Smooth muscle cell (in vitro differentiated cells): ENCODE results near the gene ZNF69. TPM values are rescaled to one million over a fixed set of nuclear protein-coding genes. Genes with fewer than 3 reads are reported as not detected.
"Not testable (repeated sequence)": the region's sequence is repeated elsewhere in the genome, so short reads cannot be mapped to it uniquely, and the experiment has no call there.

Source experiments
- DNase-seq: peaks from one replicate; lab custom pipeline; 2025; ENCODE audit not compliant: unreplicated experiment; lab: John Stamatoyannopoulos, UW
- H2AFZ ChIP-seq: fragments of 200-600 bp; sonication (generic); 2 replicates; pipeline ENCODE4 v1.6.0; 2016; ENCODE audit warnings: antibody characterized with exemption, low read depth, mild to moderate bottlenecking
- H3F3A ChIP-seq: fragments of 200-600 bp; sonication (generic); 2 replicates; pipeline ENCODE4 v1.6.0; 2017; ENCODE audit warnings: antibody characterized with exemption, low read depth
- H3K27ac ChIP-seq: fragments of 200-600 bp; sonication (generic); 2 replicates; pipeline ENCODE4 v1.5.1; 2016; ENCODE audit warnings: low read depth, mild to moderate bottlenecking
- H3K27me3 ChIP-seq: fragments of 200-600 bp; sonication (generic); 2 replicates; pipeline ENCODE4 v1.6.1; 2016; ENCODE audit warnings: low read depth, mild to moderate bottlenecking
- H3K36me3 ChIP-seq: fragments of 200-600 bp; sonication (generic); 2 replicates; pipeline ENCODE4 v1.5.1; 2016; ENCODE audit warnings: low read depth
- H3K4me1 ChIP-seq: fragments of 200-600 bp; sonication (generic); 2 replicates; pipeline ENCODE4 v1.5.1; 2016; ENCODE audit warnings: low read depth
- H3K4me2 ChIP-seq: fragments of 200-600 bp; sonication (generic); 2 replicates; pipeline ENCODE4 v1.6.0; 2016; ENCODE audit warnings: mild to moderate bottlenecking
- H3K4me3 ChIP-seq: fragments of 200-600 bp; sonication (generic); 2 replicates; pipeline ENCODE4 v1.5.1; 2016; ENCODE audit warnings: mild to moderate bottlenecking
- H3K79me2 ChIP-seq: fragments of 200-600 bp; sonication (generic); 2 replicates; pipeline ENCODE4 v1.6.0; 2016; ENCODE audit warnings: low read depth, mild to moderate bottlenecking
- H3K9ac ChIP-seq: fragments of 200-600 bp; sonication (generic); 2 replicates; pipeline ENCODE4 v1.6.0; 2016; ENCODE audit warnings: low read depth
- H3K9me3 ChIP-seq: fragments of 200-600 bp; sonication (generic); replicated peaks from 2 replicates; pipeline ENCODE4 v1.5.1; 2016; ENCODE audit warnings: low read depth
- H4K20me1 ChIP-seq: fragments of 200-600 bp; sonication (generic); 2 replicates; pipeline ENCODE4 v1.6.0; 2016; ENCODE audit warnings: low read depth
- CTCF ChIP-seq: fragments of 200-600 bp; sonication (generic); IDR thresholded peaks from 2 replicates; pipeline ENCODE4 v1.5.1; 2017; ENCODE audit warnings: borderline replicate concordance, mild to moderate bottlenecking, antibody characterized with exemption; ENCODE audit not compliant: insufficient read depth, poor library complexity, severe bottlenecking
- WGBS: methylation state at CpG from one replicate; pipeline ENCODE4 v1.1.7; 2016; ENCODE audit warnings: low lambda C conversion rate; 5-methylcytosine and 5-hydroxymethylcytosine counted together
- polyA plus RNA-seq: library from polyadenylated mRNA; unstranded; fragments of >200 nt; fragmentation: Nextera tagmentation; extraction: Ambion mirVana; gene quantifications from 2 replicates; pipeline ENCODE4 v1.2.1, GENCODE V29; 2016
- total RNA-seq: library from RNA; depleted of rRNA; stranded (reverse); fragments of >200 nt; gene quantifications from 2 replicates; pipeline ENCODE4 v1.2.3, GENCODE V29; 2014

ZNF69 gene
- total and polyA plus RNA-seq, 2 experiments from 2014 or later, result 4.6 to 8.8 TPM

DNA sequence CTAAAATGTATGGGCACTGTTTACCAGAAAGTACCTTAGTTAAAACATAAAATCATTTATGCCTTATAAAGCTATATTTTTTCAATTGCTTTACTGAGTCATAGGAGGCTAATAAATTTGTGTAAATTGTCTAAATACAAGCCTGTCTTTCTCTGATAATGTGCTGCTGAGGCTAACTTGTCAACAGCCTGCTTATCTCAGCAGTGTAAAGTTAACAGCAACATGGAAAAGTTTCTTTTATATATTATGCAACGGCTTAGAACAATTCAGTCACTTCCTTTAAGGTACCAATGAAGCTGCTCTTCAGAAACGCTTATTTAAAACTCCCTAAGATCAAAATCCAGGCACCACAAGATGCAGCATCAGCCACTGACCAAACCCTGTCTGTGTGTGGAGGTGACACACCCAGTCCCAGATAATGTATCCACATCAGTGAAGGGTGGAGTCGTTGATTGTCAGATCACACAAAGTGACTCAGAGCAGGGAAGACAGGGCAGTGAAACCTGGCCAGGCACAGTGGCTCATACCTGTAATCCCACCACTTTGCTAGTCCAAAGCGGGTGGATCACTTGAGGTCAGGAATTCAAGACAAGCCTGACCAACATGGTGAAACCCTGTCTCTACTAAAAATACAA, 27.0 kb downstream of the ZNF69 start:
- 96% methylated on average over 4 of the region's 4 CpGs for WGBS
- not testable (repeated sequence) for H3K27ac ChIP-seq, H4K20me1 ChIP-seq

GRCh38 chr19:11921852-11922495, 34.4 kb downstream of the ZNF69 start:
- no peak overlapping the region for H2AFZ ChIP-seq
- DNase-seq, result no peak
- no peak for TF ChIP-seq CTCF

More for the DNA sequence above, 27.0 kb downstream of the ZNF69 start:
- H3K9me3 ChIP-seq, result peaks cover 29% of the 10 kb centered on the region
- not testable (repeated sequence) for DNase-seq, H3K9ac ChIP-seq, H3K79me2 ChIP-seq, H3K4me3 ChIP-seq, H3K4me2 ChIP-seq, H3F3A ChIP-seq, H3K4me1 ChIP-seq, H3K27me3 ChIP-seq, H2AFZ ChIP-seq, H3K36me3 ChIP-seq

DNA sequence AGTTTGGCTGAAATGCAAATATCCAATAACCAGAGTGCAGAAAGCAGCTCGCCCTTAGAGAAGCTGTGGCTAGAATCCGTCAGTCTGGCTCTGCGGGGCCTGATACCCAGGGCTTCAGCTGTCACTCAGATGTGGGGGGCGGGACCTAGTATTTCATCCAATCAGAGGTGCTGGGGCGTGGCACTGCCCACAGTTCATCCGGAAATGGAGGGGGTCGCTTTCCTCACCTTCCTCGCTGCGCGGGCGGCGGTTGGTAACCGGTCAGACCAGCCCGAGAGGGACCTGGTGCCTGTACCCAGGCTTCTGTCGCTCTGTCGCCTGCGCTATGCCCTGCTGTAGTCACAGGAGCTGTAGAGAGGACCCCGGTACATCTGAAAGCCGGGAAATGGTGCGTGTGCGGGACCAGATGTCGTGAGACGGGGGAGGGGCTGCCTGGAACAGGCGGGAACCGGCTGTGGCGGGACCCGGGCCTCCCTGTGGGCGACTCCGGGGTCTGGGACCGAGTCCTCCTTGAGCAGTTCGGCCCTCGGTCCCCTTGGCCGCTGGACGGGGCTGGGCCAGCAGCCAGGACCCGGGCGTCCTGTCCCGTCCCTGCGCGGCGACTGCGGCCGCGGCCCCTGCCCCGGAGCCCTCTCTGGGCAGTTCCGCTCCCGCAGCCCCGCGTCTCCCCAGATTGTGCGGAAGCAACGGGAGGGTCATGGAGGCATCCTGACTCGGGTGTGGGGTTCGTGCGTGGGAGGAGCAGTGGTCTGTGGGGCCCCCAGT, 37.5 kb downstream of the ZNF69 start, which contains the start of gene ZNF700:
Gene ZNF700, plus strand, starts transcription at position 222 of the 765 bp plus-strand sequence. Its CDS starts 104 bp downstream, at position 326.
- Histone ChIP-seq H3F3A (peaks cover 6% of the 10 kb centered on the region), H3K9me3 (no peaks in the 10 kb centered on the region), H3K79me2 (peaks cover 41% of the 10 kb centered on the region), H3K27ac (peak within 1 kb of the TSS; percentile 36), H3K9ac (peak within 1 kb of the TSS; percentile 63), H3K4me3 (peak within 1 kb of the TSS; percentile 77), H3K27me3 (no peaks in the 10 kb centered on the region), H2AFZ (peak within 1 kb of the TSS; percentile 96), H3K4me1 (peaks cover 6% of the 10 kb centered on the region), H3K4me2 (peak within 1 kb of the TSS; percentile 90), H4K20me1 (no peaks in the 10 kb centered on the region), H3K36me3 (no peaks in the 10 kb centered on the region)
- under 1% methylated on average over 50 of the region's 53 CpGs for WGBS
- TF ChIP-seq CTCF, result no peak
- DNase-seq, result peak; percentile 54

More at GRCh38 chr19:11921852-11922495, 34.4 kb downstream of the ZNF69 start:
- peaks cover 18% of the 10 kb centered on the region for H3K79me2 ChIP-seq
- no peaks in the 10 kb centered on the region for H4K20me1 ChIP-seq
- H3K4me1 ChIP-seq, result peaks cover 6% of the 10 kb centered on the region
- no peaks in the 10 kb centered on the region for H3K27me3 ChIP-seq
- H3K9me3 ChIP-seq, result no peaks in the 10 kb centered on the region
- H3K36me3 ChIP-seq, result no peaks in the 10 kb centered on the region
- no peak overlapping the region for H3K4me3 ChIP-seq
- WGBS, result 50% methylated on average over 6 of the region's 6 CpGs
- H3K4me2 ChIP-seq, result no peak overlapping the region
- peaks cover 6% of the 10 kb centered on the region for H3F3A ChIP-seq
- no peak overlapping the region for H3K9ac ChIP-seq
- H3K27ac ChIP-seq, result no peak overlapping the region

GRCh38 chr19:11925651-11926187, 38.1 kb downstream of the ZNF69 start:
- Histone ChIP-seq H2AFZ (peak overlapping the region; percentile 96), H3K4me3 (peak overlapping the region; percentile 77), H3K79me2 (peaks cover 41% of the 10 kb centered on the region), H3K9ac (peak overlapping the region; percentile 63), H3K27ac (peak overlapping the region; percentile 36), H3K4me2 (peak overlapping the region; percentile 90)
- H4K20me1 ChIP-seq, DNase-seq, H3K27me3 ChIP-seq, H3K4me1 ChIP-seq, H3K36me3 ChIP-seq, H3K9me3 ChIP-seq, H3F3A ChIP-seq: not testable (repeated sequence)
- WGBS, result 14% methylated on average over 10 of the region's 10 CpGs
